BLaER1 treated with 17β-estradiol and CSF1 and Interleukin-3, amounts not matched to agents 10 nM and 100 nM (cell line): ENCODE measurements around the gene OPCML.

Experiments
- H3K27ac ChIP-seq, 11 experiments: shearing (Covaris generic); formaldehyde crosslinking; 2 replicates each; pipeline ENCODE4 v1.8.1; 2022
- H3K27me3 ChIP-seq, 11 experiments: shearing (Covaris generic); formaldehyde crosslinking; 2 replicates each; pipeline ENCODE4 v1.8.1; 2022
- H3K36me3 ChIP-seq, 11 experiments: shearing (Covaris generic); formaldehyde crosslinking; 2 replicates each; pipeline ENCODE4 v1.8.1; 2022
- H3K4me1 ChIP-seq, 10 experiments: shearing (Covaris generic); formaldehyde crosslinking; 2 replicates each; pipeline ENCODE4 v1.8.1; 2022
- H3K4me2 ChIP-seq, 11 experiments: shearing (Covaris generic); formaldehyde crosslinking; 2 replicates each; pipeline ENCODE4 v1.8.1; 2022
- H3K4me3 ChIP-seq, 10 experiments: shearing (Covaris generic); formaldehyde crosslinking; 2 replicates each; pipeline ENCODE4 v1.8.1; 2022
- H3K9ac ChIP-seq, 11 experiments: shearing (Covaris generic); formaldehyde crosslinking; 2 replicates each; pipeline ENCODE4 v1.8.1; 2022
- H3K9me3 ChIP-seq, 11 experiments: shearing (Covaris generic); formaldehyde crosslinking; replicated peaks in 1 of 11; 2 replicates each; pipeline ENCODE4 v1.8.1; 2022
- H4K20me1 ChIP-seq, 11 experiments: shearing (Covaris generic); formaldehyde crosslinking; 2 replicates each; pipeline ENCODE4 v1.8.1; 2022
- Cebpa-rat ChIP-seq, 11 experiments: shearing (Covaris generic); IDR thresholded peaks; 2 replicates each; pipeline ENCODE4 v1.8.1; 2022

OPCML gene

GRCh38 chr11:132852361-132852760 is 679.9 kb downstream of the OPCML start:
- no peaks in the 10 kb centered on the region for H3K27me3 ChIP-seq
- no peak overlapping the region for H3K4me3 ChIP-seq
- H3K36me3 ChIP-seq: peaks cover 0 to 7% (median 0%) of the 10 kb centered on the region in 11 experiments; a peak in 1 of 22 replicates
- no peaks in the 10 kb centered on the region for H4K20me1 ChIP-seq
- peaks cover 15 to 27% (median 22%) of the 10 kb centered on the region in 11 experiments; a peak in 21 of 22 replicates for H3K9me3 ChIP-seq
- no peak overlapping the region for H3K9ac ChIP-seq
- peaks cover 0 to 66% (median 27%) of the 10 kb centered on the region in 10 experiments; a peak in 16 of 20 replicates for H3K4me1 ChIP-seq
- TF ChIP-seq Cebpa-rat (IDR thresholded peaks at IDR 0.05): no peak
- H3K4me2 ChIP-seq: peak overlapping the region in 3 of 11 experiments; percentile 5 to 73 (median 73); a peak in 4 of 22 replicates
- H3K27ac ChIP-seq: no peak overlapping the region

GRCh38 chr11:132851247-132851646 is 681.1 kb downstream of the OPCML start:
- no peak for TF ChIP-seq Cebpa-rat (IDR thresholded peaks at IDR 0.05)
- H3K4me1 ChIP-seq: peaks cover 0 to 66% (median 27%) of the 10 kb centered on the region in 10 experiments; a peak in 16 of 20 replicates

GRCh38 chr11:132850266-132850665 is 682.0 kb downstream of the OPCML start:
- H3K4me2 ChIP-seq: peak overlapping the region in 5 of 11 experiments; percentile 17 to 47 (median 29); a peak in 9 of 22 replicates
- H4K20me1 ChIP-seq: no peaks in the 10 kb centered on the region
- no peaks in the 10 kb centered on the region for H3K27me3 ChIP-seq
- no peak overlapping the region for H3K9ac ChIP-seq
- no peak overlapping the region for H3K27ac ChIP-seq
- H3K9me3 ChIP-seq: peaks cover 9 to 13% (median 11%) of the 10 kb centered on the region in 11 experiments; a peak in 21 of 22 replicates
- peaks cover 0 to 5% (median 0%) of the 10 kb centered on the region in 11 experiments; a peak in 1 of 22 replicates for H3K36me3 ChIP-seq
- no peak for TF ChIP-seq Cebpa-rat (IDR thresholded peaks at IDR 0.05)
- H3K4me3 ChIP-seq: no peak overlapping the region
- H3K4me1 ChIP-seq: peaks cover 0 to 66% (median 27%) of the 10 kb centered on the region in 10 experiments; a peak in 16 of 20 replicates

More at GRCh38 chr11:132851247-132851646, 681.1 kb downstream of the OPCML start:
- no peak overlapping the region for H3K4me3 ChIP-seq
- peaks cover 0 to 7% (median 0%) of the 10 kb centered on the region in 11 experiments; a peak in 1 of 22 replicates for H3K36me3 ChIP-seq
- H3K9me3 ChIP-seq: peaks cover 15 to 21% (median 20%) of the 10 kb centered on the region in 11 experiments; a peak in 21 of 22 replicates
- no peak overlapping the region for H3K4me2 ChIP-seq
- no peaks in the 10 kb centered on the region for H3K27me3 ChIP-seq
- no peak overlapping the region for H3K9ac ChIP-seq
- no peak overlapping the region for H3K27ac ChIP-seq
- no peaks in the 10 kb centered on the region for H4K20me1 ChIP-seq

- Histone ChIP-seq H3K9ac (no peak overlapping the region), H3K27ac (no peak overlapping the region), H3K4me2 (peak overlapping the region in 7 of 11 experiments; percentile 13 to 60 (median 35); a peak in 11 of 22 replicates), H4K20me1 (no peaks in the 10 kb centered on the region), H3K36me3 (no peaks in the 10 kb centered on the region), H3K4me1 (peaks cover 0 to 53% (median 16%) of the 10 kb centered on the region in 10 experiments; a peak in 14 of 20 replicates), H3K27me3 (no peaks in the 10 kb centered on the region), H3K9me3 (peaks cover 0 to 21% (median 5%) of the 10 kb centered on the region in 11 experiments; a peak in 11 of 22 replicates), H3K4me3 (no peak overlapping the region)
- TF ChIP-seq Cebpa-rat (IDR thresholded peaks at IDR 0.05): no peak
Observed at GRCh38 chr11:132848336-132848735, 684.0 kb downstream of the OPCML start.

GRCh38 chr11:132846075-132846474 is 686.2 kb downstream of the OPCML start:
- Histone ChIP-seq H4K20me1 (no peaks in the 10 kb centered on the region), H3K27ac (no peak overlapping the region), H3K9me3 (peaks cover 0 to 35% (median 17%) of the 10 kb centered on the region in 11 experiments; a peak in 14 of 22 replicates), H3K4me3 (no peak overlapping the region), H3K9ac (no peak overlapping the region), H3K4me1 (peaks cover 0 to 33% (median 8%) of the 10 kb centered on the region in 10 experiments; a peak in 10 of 20 replicates), H3K4me2 (no peak overlapping the region), H3K36me3 (no peaks in the 10 kb centered on the region), H3K27me3 (no peaks in the 10 kb centered on the region)
- TF ChIP-seq Cebpa-rat (IDR thresholded peaks at IDR 0.05): no peak

GRCh38 chr11:132844956-132845696 is 687.2 kb downstream of the OPCML start:
- Histone ChIP-seq H3K36me3 (no peaks in the 10 kb centered on the region), H3K27me3 (no peaks in the 10 kb centered on the region), H3K9ac (no peak overlapping the region), H3K4me1 (peaks cover 0 to 39% (median 10%) of the 10 kb centered on the region in 10 experiments; a peak in 14 of 20 replicates), H3K4me2 (no peak overlapping the region), H3K27ac (no peak overlapping the region), H3K4me3 (no peak overlapping the region), H4K20me1 (no peaks in the 10 kb centered on the region), H3K9me3 (peaks cover 0 to 38% (median 17%) of the 10 kb centered on the region in 11 experiments; a peak in 14 of 22 replicates)
- TF ChIP-seq Cebpa-rat (IDR thresholded peaks at IDR 0.05): no peak

GRCh38 chr11:132840660-132841059 is 691.6 kb downstream of the OPCML start:
- Histone ChIP-seq H4K20me1 (no peaks in the 10 kb centered on the region), H3K4me3 (no peak overlapping the region), H3K9me3 (peaks cover 0 to 52% (median 27%) of the 10 kb centered on the region in 11 experiments; a peak in 15 of 22 replicates), H3K4me2 (peak overlapping the region in 5 of 11 experiments; percentile 2 to 64 (median 53); a peak in 5 of 22 replicates), H3K36me3 (no peaks in the 10 kb centered on the region), H3K27me3 (no peaks in the 10 kb centered on the region), H3K9ac (no peak overlapping the region), H3K27ac (no peak overlapping the region), H3K4me1 (peaks cover 8 to 26% (median 18%) of the 10 kb centered on the region in 10 experiments; a peak in 18 of 20 replicates)
- TF ChIP-seq Cebpa-rat (IDR thresholded peaks at IDR 0.05): no peak

GRCh38 chr11:132840191-132840590 is 692.1 kb downstream of the OPCML start:
- TF ChIP-seq Cebpa-rat (IDR thresholded peaks at IDR 0.05): no peak
- Histone ChIP-seq H4K20me1 (no peaks in the 10 kb centered on the region), H3K4me1 (peaks cover 8 to 26% (median 18%) of the 10 kb centered on the region in 10 experiments; a peak in 18 of 20 replicates), H3K4me3 (no peak overlapping the region), H3K36me3 (no peaks in the 10 kb centered on the region), H3K9ac (0 out of 22 replicates have a peak overlapping the region, but pooled peaks of 1 of the 11 experiments have one; percentile 25), H3K9me3 (peaks cover 0 to 52% (median 27%) of the 10 kb centered on the region in 11 experiments; a peak in 15 of 22 replicates), H3K27ac (no peak overlapping the region), H3K27me3 (no peaks in the 10 kb centered on the region), H3K4me2 (peak overlapping the region in 8 of 11 experiments; percentile 10 to 64 (median 52); a peak in 16 of 22 replicates)
